Activated CD4-positive, CD25-positive, alpha-beta regulatory T cell treated with anti-CD3 and anti-CD28 coated beads, Interleukin-2, amount 50 U/mL, for 72 hours (primary cell): Measurements from ENCODE around the gene PPP4R4.

Experiments
- DNase-seq: peaks from one replicate; pipeline ENCODE4 v3.0.0; 2021

Gene PPP4R4

DNA sequence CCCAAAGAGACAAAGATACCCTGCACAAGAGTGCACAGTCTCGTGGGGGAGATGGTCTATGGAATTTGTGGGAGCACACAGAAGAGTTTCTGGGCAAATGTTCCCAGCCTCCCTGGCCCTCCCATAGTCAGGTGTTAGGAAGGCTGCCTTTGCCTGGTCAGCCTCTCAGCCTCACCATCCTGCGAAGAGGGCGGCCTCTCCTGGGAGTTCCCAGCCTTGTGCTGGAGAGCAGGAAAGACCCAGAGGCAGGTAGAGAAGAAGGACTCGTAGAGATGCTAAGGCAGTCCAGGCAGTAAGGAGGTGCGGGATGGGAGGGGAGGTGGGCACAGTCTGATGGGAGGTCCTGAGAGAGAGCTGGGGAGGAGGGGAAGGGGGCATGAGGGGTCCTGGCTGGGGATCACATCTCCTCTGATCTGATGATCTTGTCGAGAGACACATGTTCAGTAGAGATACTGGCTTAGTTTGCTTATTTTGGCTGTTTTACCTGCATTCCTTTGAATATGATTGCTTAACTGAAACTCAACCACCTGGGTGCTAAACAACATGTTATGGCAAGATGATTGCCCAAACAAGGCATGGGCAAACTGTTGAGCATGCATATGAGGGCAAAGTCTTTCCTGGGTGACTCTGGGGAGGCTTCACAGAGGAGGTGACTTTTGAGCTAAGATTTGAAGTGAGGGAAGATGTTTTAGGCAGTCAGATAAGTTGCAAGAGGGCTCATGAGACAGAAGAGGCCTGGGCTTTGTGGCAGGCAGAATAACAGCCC is 138.5 kb downstream of the PPP4R4 start:
- no peak for DNase-seq

DNA sequence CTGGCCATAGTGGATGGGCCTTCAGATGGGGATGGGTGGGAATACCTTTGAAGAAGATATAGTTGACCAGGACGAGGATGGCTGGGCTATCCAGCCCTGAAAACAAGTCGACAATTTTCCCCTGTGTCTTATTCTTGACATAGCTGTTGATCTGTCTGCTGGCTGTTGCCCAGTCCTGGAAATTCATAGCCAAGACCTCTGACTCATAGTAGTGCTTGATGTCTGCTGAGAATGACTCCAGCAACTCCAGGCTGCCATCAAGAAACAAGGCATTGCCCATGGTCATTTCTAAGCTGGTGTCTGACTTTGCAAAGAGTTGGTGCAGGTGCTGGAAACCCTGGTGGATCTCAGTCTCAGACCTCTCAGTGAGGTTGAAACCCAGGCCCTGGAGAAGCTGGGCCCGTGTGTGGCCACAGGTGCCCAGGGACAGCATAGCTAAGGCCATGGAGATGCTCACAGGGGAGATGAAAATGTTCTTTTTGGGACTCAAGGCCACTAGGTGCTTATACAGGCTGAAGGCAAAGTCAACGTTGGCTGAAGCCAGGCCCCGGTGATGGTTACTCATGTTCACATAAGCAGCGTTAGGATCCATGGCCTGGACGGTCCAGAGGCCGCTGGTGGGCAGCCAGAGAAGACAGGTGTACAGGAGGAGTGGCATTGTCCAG is 140.0 kb downstream of the PPP4R4 start:
- DNase-seq: no peak

DNA sequence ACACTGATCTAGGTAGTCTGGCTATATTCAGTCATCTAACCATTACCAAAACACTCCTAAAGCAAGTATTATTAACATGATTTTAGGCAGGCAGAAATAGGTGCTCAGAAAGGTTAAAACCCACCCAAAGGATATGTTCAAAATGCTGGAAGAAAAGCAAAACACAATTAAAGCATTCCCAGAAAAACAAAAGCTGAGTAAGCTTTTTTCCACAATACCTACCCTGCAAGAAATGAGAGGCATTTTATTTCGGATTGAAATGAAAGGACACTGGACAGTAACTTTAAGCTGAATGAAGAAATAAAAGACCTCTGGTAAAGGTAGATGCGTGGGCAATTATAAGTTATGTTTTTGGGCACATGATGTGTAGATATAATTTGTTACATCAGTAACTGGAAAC is 140.8 kb downstream of the PPP4R4 start:
- no peak for DNase-seq

DNA sequence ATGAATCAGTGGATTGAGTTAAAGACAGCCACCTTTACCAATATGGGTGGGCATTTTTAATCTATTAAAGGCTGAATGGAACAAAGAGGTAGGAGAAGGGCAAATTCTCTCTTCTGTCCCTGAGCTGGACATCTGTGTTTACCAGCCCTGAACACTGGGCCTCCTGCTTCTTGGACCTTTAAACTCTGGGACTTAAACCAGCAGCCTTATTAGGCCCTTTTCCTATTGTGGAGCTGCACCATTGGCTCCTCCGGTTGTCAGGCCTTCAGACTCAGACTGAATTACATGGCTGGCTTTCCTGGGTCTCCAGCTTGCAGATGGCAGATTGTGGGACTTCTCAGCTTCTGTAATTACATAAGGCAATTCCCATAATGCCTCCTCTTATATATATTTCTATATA is 142.6 kb downstream of the PPP4R4 start:
- no peak for DNase-seq

DNA sequence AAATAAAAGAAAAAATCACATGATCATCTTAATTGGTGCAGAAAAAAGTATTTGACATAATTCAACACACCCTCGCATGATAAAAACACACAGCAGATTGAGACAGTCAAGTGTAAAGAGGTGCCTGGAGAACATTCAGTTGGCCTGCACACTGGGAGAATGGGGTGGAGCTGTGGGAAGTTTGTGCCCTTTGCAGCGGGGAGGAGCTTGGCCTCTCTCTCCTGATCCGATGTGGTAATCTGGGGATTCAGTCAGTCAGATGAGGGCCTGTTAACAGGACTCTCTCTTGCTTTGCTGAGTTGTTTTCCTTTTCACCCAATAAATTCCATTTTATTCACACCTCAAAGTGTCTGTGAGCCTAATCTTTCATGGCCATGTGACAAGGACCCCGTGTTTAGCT is 143.1 kb downstream of the PPP4R4 start:
- no peak for DNase-seq

DNA sequence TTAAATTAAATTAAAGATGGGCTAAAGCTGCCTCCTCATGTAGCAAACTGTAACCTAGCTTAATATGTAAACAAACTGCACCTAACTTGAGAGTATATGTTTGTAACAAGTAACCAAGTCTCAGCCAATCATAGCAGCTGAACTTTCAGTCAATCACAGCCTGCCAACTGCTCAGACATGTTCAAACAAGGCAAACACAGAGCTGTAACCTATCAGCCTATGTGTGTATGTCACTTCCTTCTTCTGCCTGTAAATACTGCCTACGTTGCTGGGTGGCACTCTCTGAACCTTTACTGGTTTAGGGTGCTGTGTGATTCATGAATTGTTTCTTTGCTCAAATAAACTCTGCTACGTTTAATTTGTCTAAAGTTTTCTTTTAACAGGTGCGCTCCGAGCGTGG is 146.1 kb downstream of the PPP4R4 start:
- no peak for DNase-seq

DNA sequence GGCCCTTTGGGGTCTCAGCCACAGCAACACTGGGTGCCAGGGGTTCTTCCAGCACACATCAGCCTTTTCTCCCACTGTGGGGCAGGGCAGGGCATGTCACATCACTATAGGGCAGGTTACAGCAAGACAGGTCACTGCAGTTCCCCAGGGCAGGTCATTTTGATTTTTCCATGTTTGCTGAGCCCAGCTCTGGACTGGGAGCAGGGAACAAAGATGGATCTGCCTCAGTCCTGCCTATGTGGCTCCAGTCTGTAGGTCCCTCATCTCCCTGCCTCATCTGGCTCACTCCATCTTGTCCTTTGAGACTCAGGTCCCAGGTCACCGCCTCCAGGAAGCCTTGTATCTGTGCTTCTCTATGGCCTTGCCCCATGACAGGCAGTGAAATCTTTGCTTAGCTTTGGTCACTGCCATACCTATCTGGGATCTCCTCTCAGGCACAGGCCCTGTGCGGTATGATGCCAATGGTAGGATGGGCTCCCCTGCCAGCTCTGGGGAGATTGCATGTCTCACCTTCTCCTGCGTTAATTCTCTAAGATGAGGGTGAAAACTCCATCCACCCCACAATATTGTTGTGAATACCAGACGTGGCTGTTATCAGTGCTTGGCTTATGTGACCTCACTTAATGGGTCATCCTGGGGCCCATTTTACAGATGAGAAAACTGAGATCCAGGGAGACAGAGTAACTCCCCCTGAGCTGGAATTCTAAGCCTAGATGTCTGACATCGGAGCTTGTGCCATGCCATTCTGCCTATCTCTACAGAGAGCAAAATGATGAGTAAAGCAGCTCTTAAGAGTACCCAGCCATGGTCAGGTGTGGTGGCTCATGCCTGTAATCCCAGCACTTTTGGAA is 147.5 kb downstream of the PPP4R4 start:
- no peak for DNase-seq

DNA sequence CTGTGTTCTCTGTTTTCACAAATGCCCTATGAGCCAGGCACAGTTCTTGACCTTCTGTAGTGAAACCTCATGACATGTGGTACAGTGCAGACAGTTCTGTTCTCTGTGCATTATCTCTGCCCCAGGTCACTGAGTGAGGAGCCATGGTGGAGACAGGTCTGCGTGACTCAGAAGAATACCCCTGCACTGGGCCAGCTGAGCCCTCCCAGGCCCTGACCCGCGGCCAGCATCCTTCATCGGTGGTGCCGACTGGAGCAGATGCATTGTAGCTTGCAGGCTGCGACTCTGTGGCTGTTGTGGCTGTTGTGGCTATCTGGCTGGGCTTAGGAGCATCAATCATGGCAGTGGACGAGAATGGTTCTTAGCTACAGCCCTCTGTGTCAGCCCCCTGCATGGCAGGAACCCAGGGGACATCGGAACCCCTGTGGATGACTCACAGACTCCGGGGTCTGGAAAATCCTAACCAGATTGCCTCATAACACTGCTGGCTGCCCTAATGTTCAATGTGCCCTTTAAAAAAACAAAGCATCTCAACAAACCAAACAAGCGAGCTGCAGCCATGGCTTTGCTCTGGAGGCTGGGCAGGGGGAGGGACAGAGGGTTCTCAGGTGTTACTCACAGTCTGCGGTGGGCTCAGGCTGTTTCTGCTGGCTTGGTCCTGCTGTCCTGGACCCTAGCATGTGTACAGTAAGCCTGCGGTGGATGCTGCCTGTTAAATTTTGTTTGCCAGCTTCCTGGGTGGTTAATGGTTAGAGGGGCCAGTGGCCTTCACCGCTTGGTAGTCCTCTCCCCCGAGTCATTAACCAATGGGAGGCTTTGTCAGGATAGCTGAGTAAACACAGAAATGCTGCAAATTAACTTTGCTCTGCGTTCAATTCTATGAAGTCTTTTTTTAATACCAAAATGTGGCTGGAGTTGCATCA is 148.8 kb downstream of the PPP4R4 start, which contains the start of gene SERPINA6:
TSS of gene SERPINA6 (minus strand) at position 689 of the 923 bp plus-strand sequence. CDS start 8,688 bp downstream, outside the sequence.
- DNase-seq: no peak

DNA sequence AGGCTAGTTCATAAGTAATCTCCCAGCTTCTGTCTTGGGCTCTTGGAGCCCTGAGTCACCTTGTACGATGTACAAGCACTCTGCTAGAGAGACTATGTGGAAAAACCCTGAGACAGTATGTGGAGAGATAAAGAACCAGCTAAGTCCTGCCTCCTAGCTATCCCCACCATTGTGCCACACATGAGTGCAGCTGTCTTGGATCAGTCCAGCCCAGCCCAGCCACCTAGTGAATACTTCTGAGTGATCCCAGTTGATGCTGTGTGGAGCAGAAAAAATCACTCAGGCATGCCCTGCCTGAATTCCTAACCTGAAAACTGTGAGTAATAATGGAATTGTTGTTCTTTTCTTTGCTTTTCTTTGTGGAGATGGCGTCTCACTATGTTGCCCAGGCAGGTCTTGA is 154.1 kb downstream of the PPP4R4 start:
- DNase-seq: no peak
